Peyer's patch (tissue), 4 donors: ENCODE measurements around the gene FRS2.

Experiments
- CTCF ChIP-seq, 6 experiments: fragments of 450-650 bp in 4 of 6; fragments of 200-600 bp in 2 of 6; sonication (generic) in 1 of 6; IDR thresholded peaks; one replicate each; pipeline ENCODE4 v1.5.1; 2017 to 2019; ENCODE audit warnings: antibody characterized with exemption in 6 of 6, mild to moderate bottlenecking in 3 of 6, moderate library complexity in 1 of 6
- POLR2A ChIP-seq, 2 donors: fragments of 450-650 bp; IDR thresholded peaks; one replicate each; pipeline ENCODE4 v1.5.1; 2017; ENCODE audit warnings: antibody characterized with exemption in 2 of 2, mild to moderate bottlenecking in 2 of 2, moderate library complexity in 2 of 2

GRCh38 chr12:69548687-69549086, 78.5 kb downstream of the FRS2 start:
- TF ChIP-seq CTCF (IDR thresholded peaks at IDR 0.05) (no peak), POLR2A (IDR thresholded peaks at IDR 0.05) (no peak)
